GM18861 (cell line): ENCODE results near the gene IFT80.

Experiments
- ATAC-seq: cut with Tn5 transposase; IDR thresholded peaks from one replicate; pipeline ENCODE4 v1.9.1; 2021; ENCODE audit not compliant: unreplicated experiment

IFT80 gene

GRCh38 chr3:160213191-160213590, 185.8 kb downstream of the IFT80 start:
- ATAC-seq: no peak

GRCh38 chr3:160210799-160211221, 188.2 kb downstream of the IFT80 start:
- no peak for ATAC-seq

GRCh38 chr3:160210341-160210740, 188.7 kb downstream of the IFT80 start:
- ATAC-seq: no peak
